ENCODE measurements around the gene TUNAR. TPM values are rescaled to one million over a fixed set of nuclear protein-coding genes. Genes with fewer than 3 reads are reported as not detected.

TUNAR gene
- total and polyA plus RNA-seq, 2 experiments from 2014 or later: 23.1 to 56.2 TPM

DNA sequence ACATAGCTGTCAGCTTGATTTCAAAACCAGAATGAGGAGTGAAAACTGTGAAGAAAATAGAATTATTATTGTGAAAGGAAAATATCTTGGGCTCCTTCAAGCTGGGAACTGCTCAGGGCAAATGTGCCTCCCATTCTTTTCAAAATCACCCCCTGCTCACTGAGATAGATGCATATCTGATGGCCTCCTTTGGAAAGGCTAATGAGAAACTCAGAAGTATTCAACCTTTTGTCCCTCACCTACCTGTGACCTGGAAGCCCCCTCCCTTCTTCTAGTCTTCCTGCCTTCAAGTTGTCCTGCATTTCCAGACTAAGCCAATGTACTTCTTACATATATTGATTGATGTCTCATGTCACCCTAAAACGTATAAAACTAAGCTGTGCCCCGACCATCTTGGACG lies 81.5 kb downstream of the TUNAR start:
- Mint-ChIP-seq H3K27ac (peak overlapping the region; percentile 50; the same call in 1 of the 2 replicates), H3K4me3 (no peak overlapping the region; the same call in 2 of the 3 replicates), H3K4me1 (peaks cover 47% of the 10 kb centered on the region), H3K27me3 (ENCODE audit: insufficient read depth, low read depth, poor library complexity) (peaks cover 11% of the 10 kb centered on the region), H3K9me3 (peaks cover 9% of the 10 kb centered on the region), H3K36me3 (ENCODE audit: low read depth) (peaks cover 20% of the 10 kb centered on the region)
- TF ChIP-seq ZNF114 (CRISPR knock-in tag; IDR thresholded peaks at IDR 0.05) (no peak), NANOG (IDR thresholded peaks at IDR 0.05; ENCODE audit: borderline replicate concordance) (peak; percentile 56; the same call in 1 of the 2 replicates), STAT1 (IDR thresholded peaks at IDR 0.05; ENCODE audit: unreplicated experiment) (no peak), POLR2AphosphoS5 (IDR thresholded peaks at IDR 0.05; ENCODE audit: low read depth) (no peak)
- TF ChIP-seq, protein P1, sequence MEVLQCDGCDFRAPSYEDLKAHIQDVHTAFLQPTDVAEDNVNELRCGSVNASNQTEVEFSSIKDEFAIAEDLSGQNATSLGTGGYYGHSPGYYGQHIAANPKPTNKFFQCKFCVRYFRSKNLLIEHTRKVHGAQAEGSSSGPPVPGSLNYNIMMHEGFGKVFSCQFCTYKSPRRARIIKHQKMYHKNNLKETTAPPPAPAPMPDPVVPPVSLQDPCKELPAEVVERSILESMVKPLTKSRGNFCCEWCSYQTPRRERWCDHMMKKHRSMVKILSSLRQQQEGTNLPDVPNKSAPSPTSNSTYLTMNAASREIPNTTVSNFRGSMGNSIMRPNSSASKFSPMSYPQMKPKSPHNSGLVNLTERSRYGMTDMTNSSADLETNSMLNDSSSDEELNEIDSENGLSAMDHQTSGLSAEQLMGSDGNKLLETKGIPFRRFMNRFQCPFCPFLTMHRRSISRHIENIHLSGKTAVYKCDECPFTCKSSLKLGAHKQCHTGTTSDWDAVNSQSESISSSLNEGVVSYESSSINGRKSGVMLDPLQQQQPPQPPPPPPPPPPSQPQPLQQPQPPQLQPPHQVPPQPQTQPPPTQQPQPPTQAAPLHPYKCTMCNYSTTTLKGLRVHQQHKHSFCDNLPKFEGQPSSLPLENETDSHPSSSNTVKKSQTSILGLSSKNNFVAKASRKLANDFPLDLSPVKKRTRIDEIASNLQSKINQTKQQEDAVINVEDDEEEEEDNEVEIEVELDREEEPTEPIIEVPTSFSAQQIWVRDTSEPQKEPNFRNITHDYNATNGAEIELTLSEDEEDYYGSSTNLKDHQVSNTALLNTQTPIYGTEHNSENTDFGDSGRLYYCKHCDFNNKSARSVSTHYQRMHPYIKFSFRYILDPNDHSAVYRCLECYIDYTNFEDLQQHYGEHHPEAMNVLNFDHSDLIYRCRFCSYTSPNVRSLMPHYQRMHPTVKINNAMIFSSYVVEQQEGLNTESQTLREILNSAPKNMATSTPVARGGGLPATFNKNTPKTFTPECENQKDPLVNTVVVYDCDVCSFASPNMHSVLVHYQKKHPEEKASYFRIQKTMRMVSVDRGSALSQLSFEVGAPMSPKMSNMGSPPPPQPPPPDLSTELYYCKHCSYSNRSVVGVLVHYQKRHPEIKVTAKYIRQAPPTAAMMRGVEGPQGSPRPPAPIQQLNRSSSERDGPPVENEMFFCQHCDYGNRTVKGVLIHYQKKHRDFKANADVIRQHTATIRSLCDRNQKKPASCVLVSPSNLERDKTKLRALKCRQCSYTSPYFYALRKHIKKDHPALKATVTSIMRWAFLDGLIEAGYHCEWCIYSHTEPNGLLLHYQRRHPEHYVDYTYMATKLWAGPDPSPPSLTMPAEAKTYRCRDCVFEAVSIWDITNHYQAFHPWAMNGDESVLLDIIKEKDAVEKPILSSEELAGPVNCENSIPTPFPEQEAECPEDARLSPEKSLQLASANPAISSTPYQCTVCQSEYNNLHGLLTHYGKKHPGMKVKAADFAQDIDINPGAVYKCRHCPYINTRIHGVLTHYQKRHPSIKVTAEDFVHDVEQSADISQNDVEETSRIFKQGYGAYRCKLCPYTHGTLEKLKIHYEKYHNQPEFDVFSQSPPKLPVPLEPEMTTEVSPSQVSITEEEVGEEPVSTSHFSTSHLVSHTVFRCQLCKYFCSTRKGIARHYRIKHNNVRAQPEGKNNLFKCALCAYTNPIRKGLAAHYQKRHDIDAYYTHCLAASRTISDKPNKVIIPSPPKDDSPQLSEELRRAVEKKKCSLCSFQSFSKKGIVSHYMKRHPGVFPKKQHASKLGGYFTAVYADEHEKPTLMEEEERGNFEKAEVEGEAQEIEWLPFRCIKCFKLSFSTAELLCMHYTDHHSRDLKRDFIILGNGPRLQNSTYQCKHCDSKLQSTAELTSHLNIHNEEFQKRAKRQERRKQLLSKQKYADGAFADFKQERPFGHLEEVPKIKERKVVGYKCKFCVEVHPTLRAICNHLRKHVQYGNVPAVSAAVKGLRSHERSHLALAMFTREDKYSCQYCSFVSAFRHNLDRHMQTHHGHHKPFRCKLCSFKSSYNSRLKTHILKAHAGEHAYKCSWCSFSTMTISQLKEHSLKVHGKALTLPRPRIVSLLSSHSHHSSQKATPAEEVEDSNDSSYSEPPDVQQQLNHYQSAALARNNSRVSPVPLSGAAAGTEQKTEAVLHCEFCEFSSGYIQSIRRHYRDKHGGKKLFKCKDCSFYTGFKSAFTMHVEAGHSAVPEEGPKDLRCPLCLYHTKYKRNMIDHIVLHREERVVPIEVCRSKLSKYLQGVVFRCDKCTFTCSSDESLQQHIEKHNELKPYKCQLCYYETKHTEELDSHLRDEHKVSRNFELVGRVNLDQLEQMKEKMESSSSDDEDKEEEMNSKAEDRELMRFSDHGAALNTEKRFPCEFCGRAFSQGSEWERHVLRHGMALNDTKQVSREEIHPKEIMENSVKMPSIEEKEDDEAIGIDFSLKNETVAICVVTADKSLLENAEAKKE (CRISPR knock-in tag; IDR thresholded peaks at IDR 0.05): 0 out of 2 replicates have a peak, but pooled peaks have one; percentile 15
- TF ChIP-seq, protein P2, sequence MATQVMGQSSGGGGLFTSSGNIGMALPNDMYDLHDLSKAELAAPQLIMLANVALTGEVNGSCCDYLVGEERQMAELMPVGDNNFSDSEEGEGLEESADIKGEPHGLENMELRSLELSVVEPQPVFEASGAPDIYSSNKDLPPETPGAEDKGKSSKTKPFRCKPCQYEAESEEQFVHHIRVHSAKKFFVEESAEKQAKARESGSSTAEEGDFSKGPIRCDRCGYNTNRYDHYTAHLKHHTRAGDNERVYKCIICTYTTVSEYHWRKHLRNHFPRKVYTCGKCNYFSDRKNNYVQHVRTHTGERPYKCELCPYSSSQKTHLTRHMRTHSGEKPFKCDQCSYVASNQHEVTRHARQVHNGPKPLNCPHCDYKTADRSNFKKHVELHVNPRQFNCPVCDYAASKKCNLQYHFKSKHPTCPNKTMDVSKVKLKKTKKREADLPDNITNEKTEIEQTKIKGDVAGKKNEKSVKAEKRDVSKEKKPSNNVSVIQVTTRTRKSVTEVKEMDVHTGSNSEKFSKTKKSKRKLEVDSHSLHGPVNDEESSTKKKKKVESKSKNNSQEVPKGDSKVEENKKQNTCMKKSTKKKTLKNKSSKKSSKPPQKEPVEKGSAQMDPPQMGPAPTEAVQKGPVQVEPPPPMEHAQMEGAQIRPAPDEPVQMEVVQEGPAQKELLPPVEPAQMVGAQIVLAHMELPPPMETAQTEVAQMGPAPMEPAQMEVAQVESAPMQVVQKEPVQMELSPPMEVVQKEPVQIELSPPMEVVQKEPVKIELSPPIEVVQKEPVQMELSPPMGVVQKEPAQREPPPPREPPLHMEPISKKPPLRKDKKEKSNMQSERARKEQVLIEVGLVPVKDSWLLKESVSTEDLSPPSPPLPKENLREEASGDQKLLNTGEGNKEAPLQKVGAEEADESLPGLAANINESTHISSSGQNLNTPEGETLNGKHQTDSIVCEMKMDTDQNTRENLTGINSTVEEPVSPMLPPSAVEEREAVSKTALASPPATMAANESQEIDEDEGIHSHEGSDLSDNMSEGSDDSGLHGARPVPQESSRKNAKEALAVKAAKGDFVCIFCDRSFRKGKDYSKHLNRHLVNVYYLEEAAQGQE (IDR thresholded peaks at IDR 0.05; ENCODE audit: unreplicated experiment): no peak
- Histone ChIP-seq H2AFZ (no peak overlapping the region), H4K20me1 (replicated peaks; ENCODE audit: insufficient read depth) (no peaks in the 10 kb centered on the region), H3K4me2 (peak overlapping the region; percentile 11; the same call in 1 of the 2 replicates), H3K9me2 (ENCODE audit: insufficient read depth) (peaks cover 21% of the 10 kb centered on the region), H3K27ac (ENCODE audit: low read depth) (peak overlapping the region; percentile 86), H3K4me3 (no peak overlapping the region), H3K27me3 (ENCODE audit: insufficient read depth) (no peaks in the 10 kb centered on the region), H3K36me3 (ENCODE audit: insufficient read depth) (no peaks in the 10 kb centered on the region), H3F3A (replicated peaks; ENCODE audit: low read depth) (no peaks in the 10 kb centered on the region), H3K4me1 (ENCODE audit: insufficient read depth) (peaks cover 37% of the 10 kb centered on the region), H3K79me2 (replicated peaks; ENCODE audit: insufficient read depth) (no peaks in the 10 kb centered on the region)
- no peak for DNase-seq (ENCODE audit: low spot score)
- ATAC-seq: peak; percentile 59
